ENCODE measurements around the gene MCC.

DNA sequence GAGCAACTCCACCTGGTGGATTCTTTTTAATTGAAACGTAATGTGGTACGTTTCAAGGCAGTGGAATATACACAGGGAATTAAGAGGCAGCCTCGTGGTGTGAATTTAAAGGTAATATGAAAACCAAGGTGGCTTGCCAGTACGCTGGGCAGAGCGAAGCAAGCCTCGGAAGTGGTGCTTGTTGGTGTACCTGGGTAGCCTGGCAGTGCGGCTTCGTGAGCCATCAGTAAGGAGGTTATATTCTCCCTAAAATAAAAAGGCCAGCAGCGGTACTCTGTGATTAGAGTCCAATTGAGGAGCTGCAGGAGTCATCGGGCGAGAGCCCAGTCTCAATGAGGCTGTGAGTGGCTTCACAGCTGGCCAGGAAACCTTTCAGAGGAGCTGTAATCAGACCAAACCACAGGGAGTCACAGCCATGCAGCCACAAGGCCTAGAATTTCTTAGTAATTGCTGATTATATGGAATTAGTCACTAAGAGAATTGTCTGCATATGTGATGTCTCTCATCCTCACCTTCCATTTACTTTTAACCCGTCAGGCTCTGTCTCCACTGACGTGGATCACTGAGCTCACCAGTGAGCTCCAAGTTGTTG is 454.0 kb downstream of the MCC start:
- TF ChIP-seq POLR2AphosphoS5 (IDR thresholded peaks at IDR 0.05) (no peak), CTCF (IDR thresholded peaks at IDR 0.05) (no peak)

Data from upper lobe of left lung (tissue), 4 donors.